Natural killer cell (primary cell): ENCODE measurements around the gene FAH. TPM values are rescaled to one million over a fixed set of nuclear protein-coding genes. Genes with fewer than 3 reads are reported as not detected.
"Not testable (repeated sequence)": the region's sequence is repeated elsewhere in the genome, so short reads cannot be mapped to it uniquely, and the experiment has no call there.

Experiments
- ATAC-seq, 3 donors: fragments of 150-1000 bp in 2 of 3; fragments of 200-7000 bp in 1 of 3; cut with Tn5 transposase; 1 replicate in 1 of 3; 2 replicates in 2 of 3; pipeline ENCODE4 v1.10.0; 2021; ENCODE audit warnings: mild to moderate bottlenecking in 2 of 3, moderate library complexity in 2 of 3
- DNase-seq, 2 donors: peaks; one replicate each; pipeline versions ENCODE4 v3.0.0 to v3.0.0-alpha.2; 2013 to 2021; ENCODE audit warnings: mixed read lengths in 1 of 2
- H3K27ac ChIP-seq: one replicate; pipeline ENCODE4 v1.5.1; 2013; ENCODE audit warnings: mild to moderate bottlenecking, low read length
- H3K27me3 ChIP-seq: one replicate; pipeline ENCODE4 v1.6.1; 2013; ENCODE audit warnings: low read length; ENCODE audit not compliant: control insufficient read depth, insufficient read depth
- H3K36me3 ChIP-seq: one replicate; pipeline ENCODE4 v1.6.1; 2013; ENCODE audit warnings: low read length; ENCODE audit not compliant: control insufficient read depth, insufficient read depth
- H3K4me1 ChIP-seq: one replicate; pipeline ENCODE4 v1.6.1; 2013; ENCODE audit warnings: low read length; ENCODE audit not compliant: control insufficient read depth, insufficient read depth
- H3K4me3 ChIP-seq: one replicate; pipeline ENCODE4 v1.5.1; 2013; ENCODE audit warnings: low read length
- H3K9me3 ChIP-seq: one replicate; pipeline ENCODE4 v1.6.1; 2013; ENCODE audit warnings: low read length; ENCODE audit not compliant: control insufficient read depth, insufficient read depth
- H3K27ac Mint-ChIP-seq, 2 donors: one replicate each; pipeline ENCODE4 v1.8.0; 2022; ENCODE audit warnings: mild to moderate bottlenecking in 2 of 2, mixed read lengths in 2 of 2, moderate library complexity in 1 of 2
- H3K27me3 Mint-ChIP-seq, 2 donors: one replicate each; pipeline ENCODE4 v1.8.0; 2022; ENCODE audit warnings: low read depth in 2 of 2, mixed read lengths in 2 of 2
- H3K36me3 Mint-ChIP-seq: one replicate; pipeline ENCODE4 v1.8.0; 2022; ENCODE audit warnings: mixed read lengths
- H3K4me1 Mint-ChIP-seq, 2 donors: one replicate each; pipeline ENCODE4 v1.8.0; 2022; ENCODE audit warnings: mixed read lengths in 2 of 2
- H3K4me3 Mint-ChIP-seq: one replicate; pipeline ENCODE4 v1.8.0; 2022; ENCODE audit warnings: mild to moderate bottlenecking, moderate library complexity, mixed read lengths
- H3K9me3 Mint-ChIP-seq, 2 donors: one replicate each; pipeline ENCODE4 v1.8.0; 2022; ENCODE audit warnings: mixed read lengths in 2 of 2
- WGBS: methylation state at CpG from one replicate; pipeline ENCODE4 v1.1.7; 2013; ENCODE audit warnings: missing lambda C conversion rate; ENCODE audit not compliant: insufficient coverage; 5-methylcytosine and 5-hydroxymethylcytosine counted together
- intact Hi-C: fragments of 100-400 bp; cut with micrococcal nuclease; formaldehyde crosslinking; loops from one replicate; pipeline ENCODE4 v1.14.2; 2022
- total RNA-seq, 4 donors: library from RNA; stranded (reverse); fragments of 120-200 nt in 1 of 4; gene quantifications; one replicate each; pipeline versions ENCODE4 v1.2.3 to v1.2.4, GENCODE V29; 2013 to 2022
- TF ChIP-seq, protein P1 (sequence below): fragments of 200-600 bp; IDR thresholded peaks from one replicate; pipeline ENCODE4 v1.8.0; 2022; ENCODE audit warnings: antibody characterized with exemption

FAH gene
- total RNA-seq, 3 donors from 2014 or later (not counting 1 experiment from before 2014, with no cell fraction given): 12.4 to 14.1 (median 13.5) TPM

GRCh38 chr15:80154336-80154735 lies 1.5 kb downstream of the FAH start:
- intact Hi-C loops: no loop called here
- H3K9me3 Mint-ChIP-seq: no peaks in the 10 kb centered on the region
- no peaks in the 10 kb centered on the region for H3K36me3 ChIP-seq
- whole genome bisulfite sequencing: 94% methylated on average over 6 of the region's 6 CpGs
- peak overlapping the region in 1 of 2 donors; percentile 88 for H3K27ac Mint-ChIP-seq
- TF ChIP-seq, protein P1, sequence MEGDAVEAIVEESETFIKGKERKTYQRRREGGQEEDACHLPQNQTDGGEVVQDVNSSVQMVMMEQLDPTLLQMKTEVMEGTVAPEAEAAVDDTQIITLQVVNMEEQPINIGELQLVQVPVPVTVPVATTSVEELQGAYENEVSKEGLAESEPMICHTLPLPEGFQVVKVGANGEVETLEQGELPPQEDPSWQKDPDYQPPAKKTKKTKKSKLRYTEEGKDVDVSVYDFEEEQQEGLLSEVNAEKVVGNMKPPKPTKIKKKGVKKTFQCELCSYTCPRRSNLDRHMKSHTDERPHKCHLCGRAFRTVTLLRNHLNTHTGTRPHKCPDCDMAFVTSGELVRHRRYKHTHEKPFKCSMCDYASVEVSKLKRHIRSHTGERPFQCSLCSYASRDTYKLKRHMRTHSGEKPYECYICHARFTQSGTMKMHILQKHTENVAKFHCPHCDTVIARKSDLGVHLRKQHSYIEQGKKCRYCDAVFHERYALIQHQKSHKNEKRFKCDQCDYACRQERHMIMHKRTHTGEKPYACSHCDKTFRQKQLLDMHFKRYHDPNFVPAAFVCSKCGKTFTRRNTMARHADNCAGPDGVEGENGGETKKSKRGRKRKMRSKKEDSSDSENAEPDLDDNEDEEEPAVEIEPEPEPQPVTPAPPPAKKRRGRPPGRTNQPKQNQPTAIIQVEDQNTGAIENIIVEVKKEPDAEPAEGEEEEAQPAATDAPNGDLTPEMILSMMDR: no peak
- ATAC-seq: no peak
- peaks cover 32% of the 10 kb centered on the region for H3K4me1 ChIP-seq
- no peak overlapping the region for H3K4me3 ChIP-seq
- peak overlapping the region; percentile 56 for H3K4me3 Mint-ChIP-seq
- no peaks in the 10 kb centered on the region for H3K27me3 ChIP-seq
- H3K4me1 Mint-ChIP-seq: peaks cover 21 to 27% of the 10 kb centered on the region in 2 donors
- no peak for DNase-seq
- H3K27me3 Mint-ChIP-seq: no peaks in the 10 kb centered on the region
- no peak overlapping the region for H3K27ac ChIP-seq
- H3K9me3 ChIP-seq: no peaks in the 10 kb centered on the region
- no peaks in the 10 kb centered on the region for H3K36me3 Mint-ChIP-seq

DNA sequence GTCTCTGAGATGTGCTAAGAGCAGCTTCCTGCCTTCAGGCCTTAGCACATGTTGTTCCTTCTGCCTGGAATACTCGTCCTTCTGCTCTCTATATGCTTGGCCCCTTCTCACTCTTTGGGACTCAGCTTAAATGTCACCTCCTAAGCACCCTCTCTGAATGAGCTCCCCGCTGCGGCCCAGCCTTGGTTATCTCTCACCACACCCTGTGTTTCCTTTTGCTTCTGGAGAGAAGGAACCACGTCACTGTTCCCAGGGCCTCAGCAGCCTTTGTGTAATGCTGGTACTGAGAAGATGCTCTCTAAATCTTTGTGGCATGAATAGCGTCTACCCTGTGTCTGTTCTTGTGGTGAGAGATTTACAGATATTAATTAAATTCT lies 2.2 kb downstream of the FAH start:
- H3K36me3 ChIP-seq: no peaks in the 10 kb centered on the region
- ATAC-seq (no peak), DNase-seq (no peak)
- H3K4me1 Mint-ChIP-seq: peaks cover 21 to 34% of the 10 kb centered on the region in 2 donors
- TF ChIP-seq, protein P1: no peak
- H3K27me3 ChIP-seq: no peaks in the 10 kb centered on the region
- no peaks in the 10 kb centered on the region for H3K9me3 ChIP-seq
- H3K27ac ChIP-seq: no peak overlapping the region
- peaks cover 38% of the 10 kb centered on the region for H3K4me1 ChIP-seq
- H3K4me3 ChIP-seq: no peak overlapping the region
- peak overlapping the region; percentile 56 for H3K4me3 Mint-ChIP-seq
- intact Hi-C loops: no loop called here
- H3K9me3 Mint-ChIP-seq: no peaks in the 10 kb centered on the region
- 72% methylated on average over 4 of the region's 5 CpGs for WGBS
- H3K27ac Mint-ChIP-seq: peak overlapping the region in 1 of 2 donors; percentile 66
- H3K36me3 Mint-ChIP-seq: no peaks in the 10 kb centered on the region
- H3K27me3 Mint-ChIP-seq: no peaks in the 10 kb centered on the region

DNA sequence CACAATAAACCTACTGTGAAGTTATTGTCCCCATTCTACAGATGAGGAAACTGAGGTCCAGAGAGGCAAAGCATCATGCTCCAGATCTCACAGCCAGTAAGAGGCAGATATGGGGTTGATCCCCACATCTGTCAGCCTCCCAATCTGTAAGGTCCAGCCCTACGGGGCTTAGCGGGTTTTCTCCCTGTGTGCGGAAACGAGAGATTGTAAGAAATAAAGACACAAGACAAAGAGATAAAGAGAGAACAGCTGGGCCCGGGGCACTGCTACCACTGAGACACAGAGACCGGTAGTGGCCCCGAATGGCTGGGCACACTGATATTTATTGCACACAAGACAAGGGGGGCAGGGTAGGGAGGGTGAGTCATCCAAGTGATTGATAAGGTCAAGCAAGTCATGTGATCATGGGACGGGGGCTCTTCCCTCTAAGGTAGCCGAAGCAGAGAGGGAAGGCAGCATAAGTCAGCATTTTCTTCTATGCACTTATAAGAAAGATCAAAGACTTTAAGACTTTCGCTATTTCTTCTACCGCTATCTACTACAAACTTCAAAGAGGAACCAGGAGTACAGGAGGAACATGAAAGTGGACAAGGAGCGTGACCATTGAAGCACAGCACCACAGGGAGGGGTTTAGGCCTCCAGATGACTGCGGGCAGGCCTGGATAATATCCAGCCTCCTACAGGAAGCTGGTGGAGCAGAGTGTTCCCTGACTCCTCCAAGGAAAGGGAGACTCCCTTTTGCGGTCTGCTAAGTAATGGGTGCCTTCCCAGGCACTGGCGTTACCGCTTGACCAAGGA lies 2.8 kb downstream of the FAH start:
- H3K27me3 Mint-ChIP-seq, H3K36me3 Mint-ChIP-seq, H3K9me3 Mint-ChIP-seq, intact Hi-C loops, H3K4me3 ChIP-seq, H3K36me3 ChIP-seq, H3K9me3 ChIP-seq, H3K27ac ChIP-seq, ATAC-seq, H3K27me3 ChIP-seq, DNase-seq: not testable (repeated sequence)
- peaks cover 44% of the 10 kb centered on the region for H3K4me1 ChIP-seq
- peak overlapping the region; percentile 56 for H3K4me3 Mint-ChIP-seq
- H3K4me1 Mint-ChIP-seq: peaks cover 21 to 40% of the 10 kb centered on the region in 2 donors
- peak overlapping the region in 1 of 2 donors; percentile 66 for H3K27ac Mint-ChIP-seq
- 86% methylated on average over 14 of the region's 16 CpGs for WGBS

- Mint-ChIP-seq H3K27ac (no peak overlapping the region), H3K9me3 (no peaks in the 10 kb centered on the region), H3K36me3 (no peaks in the 10 kb centered on the region), H3K4me3 (no peak overlapping the region), H3K27me3 (no peaks in the 10 kb centered on the region), H3K4me1 (peaks cover 21 to 46% of the 10 kb centered on the region in 2 donors)
- no peaks in the 10 kb centered on the region for H3K27me3 ChIP-seq
- H3K9me3 ChIP-seq: no peaks in the 10 kb centered on the region
- ATAC-seq (no peak), DNase-seq (no peak)
- intact Hi-C loops: no loop called here
- TF ChIP-seq, protein P1: no peak
- no peak overlapping the region for H3K4me3 ChIP-seq
- H3K27ac ChIP-seq: no peak overlapping the region
- H3K4me1 ChIP-seq: peaks cover 51% of the 10 kb centered on the region
- H3K36me3 ChIP-seq: no peaks in the 10 kb centered on the region
- 90% methylated on average over 4 of the region's 8 CpGs for WGBS
Observed at GRCh38 chr15:80156176-80156720, 3.4 kb downstream of the FAH start.
